ENCODE measurements around the gene NCKAP5. TPM values are rescaled to one million over a fixed set of nuclear protein-coding genes. Genes with fewer than 3 reads are reported as not detected.
A peak's percentile ranks its signal among the peaks of the same experiment; 100 is the strongest.

NCKAP5 gene
- polyA plus RNA-seq, 3 donors = not detected

DNA sequence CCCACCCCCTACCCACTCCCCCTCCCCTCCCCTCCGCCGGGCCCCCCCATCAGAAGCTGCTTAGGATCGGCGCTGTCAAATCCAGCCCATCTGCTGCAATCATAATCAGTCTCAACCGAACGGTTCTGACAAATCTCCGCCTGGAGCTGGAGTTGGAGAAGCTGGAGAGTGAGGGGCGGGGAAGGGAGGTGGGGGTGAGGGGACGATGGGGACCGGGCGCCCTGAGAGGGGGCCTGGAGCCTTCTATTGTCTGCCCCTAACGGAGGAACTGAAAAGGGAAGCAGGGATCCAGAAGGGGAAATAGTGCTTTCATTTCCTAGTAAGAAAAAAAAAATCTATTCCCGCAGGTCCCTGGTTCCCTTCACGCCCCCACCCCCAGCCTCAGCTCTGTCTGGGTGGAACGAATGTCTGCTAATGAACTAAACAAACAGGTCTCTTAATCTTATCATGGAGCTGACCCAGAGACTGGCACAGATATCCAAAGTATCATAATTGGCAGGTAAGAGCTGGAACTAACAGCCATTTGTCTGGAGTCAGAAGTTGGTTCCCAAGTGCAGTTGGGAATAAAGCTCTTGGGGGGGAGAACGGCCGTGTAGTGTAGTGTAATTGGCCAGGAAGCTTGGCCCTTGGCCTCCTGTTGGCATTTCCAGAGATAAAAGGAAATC is 301.2 kb downstream of the NCKAP5 start:
- H3K27me3 ChIP-seq (ENCODE audit: control insufficient read depth in 2 of 2, insufficient read depth in 2 of 2, low read length in 2 of 2) = peaks cover 0 to 27% of the 10 kb centered on the region in 2 donors
- no peaks in the 10 kb centered on the region for H3K9me3 ChIP-seq (replicated peaks in 1 of 2; ENCODE audit: control insufficient read depth in 1 of 2, insufficient read depth in 1 of 2, low read length in 2 of 2)
- no peaks in the 10 kb centered on the region for H3K79me2 ChIP-seq (ENCODE audit: insufficient read depth, low read length)
- intact Hi-C loops (cut with micrococcal nuclease) = no loop called here
- no peak for DNase-seq
- no peak overlapping the region for H3K4me3 ChIP-seq (replicated peaks in 1 of 3; ENCODE audit: low read depth in 2 of 3, low read length in 3 of 3)
- no peak overlapping the region for H3K9ac ChIP-seq (ENCODE audit: insufficient read depth, low read length, poor library complexity, severe bottlenecking)
- no peaks in the 10 kb centered on the region for H4K20me1 ChIP-seq (ENCODE audit: insufficient read depth, low read length)
- no peak overlapping the region for H3K27ac ChIP-seq (ENCODE audit: low read depth in 1 of 2, low read length in 2 of 2)
- peaks cover 0 to 11% (median 0%) of the 10 kb centered on the region in 7 donors for H3K9me3 Mint-ChIP-seq
- H3K4me2 ChIP-seq (replicated peaks; ENCODE audit: extremely low read depth, low read length, poor library complexity, severe bottlenecking) = no peak overlapping the region
- peak overlapping the region in 1 of 2 donors; percentile 53 for H3K4me3 Mint-ChIP-seq
- H2AFZ ChIP-seq (ENCODE audit: insufficient read depth, low read depth, low read length, poor library complexity, severe bottlenecking) = no peak overlapping the region
- 3% methylated on average over 5 of the region's 17 CpGs for WGBS (ENCODE audit: insufficient coverage)
- H3K4me1 ChIP-seq (ENCODE audit: control insufficient read depth in 1 of 2, insufficient read depth in 2 of 2, low read length in 2 of 2) = no peaks in the 10 kb centered on the region
- no peaks in the 10 kb centered on the region for H3K36me3 Mint-ChIP-seq
- no peaks in the 10 kb centered on the region for H3K36me3 ChIP-seq (replicated peaks in 1 of 2; ENCODE audit: control insufficient read depth in 1 of 2, insufficient read depth in 2 of 2, low read length in 2 of 2)
- peaks cover 17 to 30% (median 27%) of the 10 kb centered on the region in 3 donors for H3K27me3 Mint-ChIP-seq (ENCODE audit: low read depth in 3 of 3)
- TF ChIP-seq, protein P1, sequence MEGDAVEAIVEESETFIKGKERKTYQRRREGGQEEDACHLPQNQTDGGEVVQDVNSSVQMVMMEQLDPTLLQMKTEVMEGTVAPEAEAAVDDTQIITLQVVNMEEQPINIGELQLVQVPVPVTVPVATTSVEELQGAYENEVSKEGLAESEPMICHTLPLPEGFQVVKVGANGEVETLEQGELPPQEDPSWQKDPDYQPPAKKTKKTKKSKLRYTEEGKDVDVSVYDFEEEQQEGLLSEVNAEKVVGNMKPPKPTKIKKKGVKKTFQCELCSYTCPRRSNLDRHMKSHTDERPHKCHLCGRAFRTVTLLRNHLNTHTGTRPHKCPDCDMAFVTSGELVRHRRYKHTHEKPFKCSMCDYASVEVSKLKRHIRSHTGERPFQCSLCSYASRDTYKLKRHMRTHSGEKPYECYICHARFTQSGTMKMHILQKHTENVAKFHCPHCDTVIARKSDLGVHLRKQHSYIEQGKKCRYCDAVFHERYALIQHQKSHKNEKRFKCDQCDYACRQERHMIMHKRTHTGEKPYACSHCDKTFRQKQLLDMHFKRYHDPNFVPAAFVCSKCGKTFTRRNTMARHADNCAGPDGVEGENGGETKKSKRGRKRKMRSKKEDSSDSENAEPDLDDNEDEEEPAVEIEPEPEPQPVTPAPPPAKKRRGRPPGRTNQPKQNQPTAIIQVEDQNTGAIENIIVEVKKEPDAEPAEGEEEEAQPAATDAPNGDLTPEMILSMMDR (IDR thresholded peaks at IDR 0.05) = no peak
- no peak overlapping the region for H3K27ac Mint-ChIP-seq
- H3K4me1 Mint-ChIP-seq = no peaks in the 10 kb centered on the region

DNA sequence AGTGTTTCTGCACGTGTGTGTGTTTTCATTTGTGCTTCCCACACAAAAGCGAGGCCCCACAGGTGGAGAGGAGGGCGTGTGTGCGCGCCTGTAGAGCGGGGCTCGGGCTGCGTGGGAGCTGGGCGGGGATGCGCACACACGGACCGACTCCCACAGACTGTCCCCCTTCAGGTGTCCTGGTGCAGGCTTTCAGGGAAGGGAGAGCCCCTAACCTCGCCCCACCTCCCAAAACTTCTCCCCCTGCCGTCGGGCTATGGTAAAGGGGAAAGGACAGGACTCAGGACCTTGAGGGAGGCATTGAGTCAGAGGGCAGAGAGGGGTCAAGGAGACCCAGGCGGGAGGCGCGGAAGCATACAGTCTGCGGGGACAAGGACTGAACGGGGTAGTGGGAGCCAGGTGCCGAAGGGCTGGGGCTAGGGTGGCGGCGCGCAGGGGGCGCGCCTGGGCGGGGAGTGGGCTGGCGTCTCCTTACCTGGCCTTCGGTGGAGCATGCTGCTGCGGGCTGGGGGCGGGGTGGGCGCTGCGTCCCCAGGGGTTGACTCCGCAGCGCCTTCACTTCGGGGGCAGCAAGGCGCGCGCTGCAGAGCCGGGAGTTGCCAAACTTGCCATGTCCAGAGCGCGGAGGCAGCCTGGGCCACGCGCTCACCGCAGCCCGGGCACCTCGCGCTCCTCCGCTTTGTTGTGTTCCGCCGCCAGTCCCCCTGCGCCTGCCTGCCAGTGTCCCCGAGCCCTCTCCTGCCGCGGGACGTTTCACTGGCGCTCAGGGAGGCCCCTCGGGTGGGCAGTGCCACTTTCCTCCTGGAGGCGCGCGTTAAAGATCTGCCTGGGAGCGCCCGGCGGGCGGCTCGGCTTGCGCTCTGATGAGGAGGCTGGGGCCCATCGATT is 302.0 kb downstream of the NCKAP5 start:
- Histone ChIP-seq H3K36me3 (replicated peaks in 1 of 2; ENCODE audit: control insufficient read depth in 1 of 2, insufficient read depth in 2 of 2, low read length in 2 of 2) (no peaks in the 10 kb centered on the region), H2AFZ (ENCODE audit: insufficient read depth, low read depth, low read length, poor library complexity, severe bottlenecking) (no peak overlapping the region), H3K9me3 (replicated peaks in 1 of 2; ENCODE audit: control insufficient read depth in 1 of 2, insufficient read depth in 1 of 2, low read length in 2 of 2) (no peaks in the 10 kb centered on the region), H3K27me3 (ENCODE audit: control insufficient read depth in 2 of 2, insufficient read depth in 2 of 2, low read length in 2 of 2) (peaks cover 0 to 27% of the 10 kb centered on the region in 2 donors), H3K4me3 (replicated peaks in 1 of 3; ENCODE audit: low read depth in 2 of 3, low read length in 3 of 3) (no peak overlapping the region), H3K27ac (ENCODE audit: low read depth in 1 of 2, low read length in 2 of 2) (no peak overlapping the region), H3K4me2 (replicated peaks; ENCODE audit: extremely low read depth, low read length, poor library complexity, severe bottlenecking) (no peak overlapping the region), H3K4me1 (ENCODE audit: control insufficient read depth in 1 of 2, insufficient read depth in 2 of 2, low read length in 2 of 2) (no peaks in the 10 kb centered on the region), H4K20me1 (ENCODE audit: insufficient read depth, low read length) (no peaks in the 10 kb centered on the region), H3K9ac (ENCODE audit: insufficient read depth, low read length, poor library complexity, severe bottlenecking) (no peak overlapping the region), H3K79me2 (ENCODE audit: insufficient read depth, low read length) (no peaks in the 10 kb centered on the region)
- Mint-ChIP-seq H3K9me3 (peaks cover 0 to 11% (median 0%) of the 10 kb centered on the region in 7 donors), H3K27me3 (ENCODE audit: low read depth in 3 of 3) (peaks cover 17 to 30% (median 27%) of the 10 kb centered on the region in 3 donors), H3K36me3 (no peaks in the 10 kb centered on the region), H3K4me3 (peak overlapping the region in 1 of 2 donors; percentile 60), H3K27ac (no peak overlapping the region), H3K4me1 (no peaks in the 10 kb centered on the region)
- no peak for DNase-seq
- WGBS (ENCODE audit: insufficient coverage) = 3% methylated on average over 50 of the region's 68 CpGs
- TF ChIP-seq, protein P1 (IDR thresholded peaks at IDR 0.05) = no peak
- intact Hi-C loops (cut with micrococcal nuclease) = no loop called here
